HL-60 (cell line): Measurements from ENCODE around the gene CASP12.

ENCODE experiments used
- DNase-seq, 2 experiments: peaks; one replicate each; pipeline ENCODE4 v3.0.0-alpha.2; 2010 to 2020; ENCODE audit warnings: low read depth in 1 of 2, low spot score in 1 of 2
- H3K27ac ChIP-seq: fragments of 250-450 bp; sonication (Bioruptor Pico); replicated peaks from 2 replicates; pipeline ENCODE4 v1.5.1; 2020; ENCODE audit warnings: mild to moderate bottlenecking, moderate library complexity
- H3K27me3 ChIP-seq: fragments of 250-450 bp; sonication (Bioruptor Pico); 2 replicates; pipeline ENCODE4 v1.5.1; 2021; ENCODE audit warnings: mild to moderate bottlenecking, moderate library complexity; ENCODE audit not compliant: insufficient read depth, poor library complexity, severe bottlenecking
- H3K4me3 ChIP-seq: replicated peaks from 2 replicates; pipeline ENCODE4 v1.5.1; 2011; ENCODE audit warnings: mild to moderate bottlenecking, control low read depth, low read length; ENCODE audit not compliant: insufficient read depth
- GABPA ChIP-seq: IDR thresholded peaks from 2 replicates; pipeline ENCODE4 v1.6.1; 2012; ENCODE audit warnings: low read depth
- POLR2AphosphoS5 ChIP-seq: IDR thresholded peaks from 2 replicates; pipeline ENCODE4 v1.6.1; 2012; ENCODE audit warnings: low read depth
- REST ChIP-seq: IDR thresholded peaks from 2 replicates; pipeline ENCODE4 v1.6.1; 2012; ENCODE audit warnings: low read depth; ENCODE audit not compliant: insufficient replicate concordance
- SPI1 ChIP-seq: IDR thresholded peaks from 2 replicates; pipeline ENCODE4 v1.6.1; 2012; ENCODE audit warnings: low read depth, mild to moderate bottlenecking, borderline replicate concordance
- TF ChIP-seq, protein P1 (sequence below): IDR thresholded peaks from one replicate; pipeline ENCODE4 v1.5.1; 2011; ENCODE audit warnings: low read length, control low read depth, inconsistent platforms; ENCODE audit not compliant: insufficient read depth

CASP12 gene

GRCh38 chr11:104926771-104927611, 28.7 kb upstream of the CASP12 start:
- no peak overlapping the region for H3K27ac ChIP-seq
- H3K4me3 ChIP-seq, result no peak overlapping the region
- no peaks in the 10 kb centered on the region for H3K27me3 ChIP-seq
- no peak for DNase-seq
- TF ChIP-seq REST (no peak), POLR2AphosphoS5 (no peak), GABPA (no peak), SPI1 (no peak)
- TF ChIP-seq, protein P1, sequence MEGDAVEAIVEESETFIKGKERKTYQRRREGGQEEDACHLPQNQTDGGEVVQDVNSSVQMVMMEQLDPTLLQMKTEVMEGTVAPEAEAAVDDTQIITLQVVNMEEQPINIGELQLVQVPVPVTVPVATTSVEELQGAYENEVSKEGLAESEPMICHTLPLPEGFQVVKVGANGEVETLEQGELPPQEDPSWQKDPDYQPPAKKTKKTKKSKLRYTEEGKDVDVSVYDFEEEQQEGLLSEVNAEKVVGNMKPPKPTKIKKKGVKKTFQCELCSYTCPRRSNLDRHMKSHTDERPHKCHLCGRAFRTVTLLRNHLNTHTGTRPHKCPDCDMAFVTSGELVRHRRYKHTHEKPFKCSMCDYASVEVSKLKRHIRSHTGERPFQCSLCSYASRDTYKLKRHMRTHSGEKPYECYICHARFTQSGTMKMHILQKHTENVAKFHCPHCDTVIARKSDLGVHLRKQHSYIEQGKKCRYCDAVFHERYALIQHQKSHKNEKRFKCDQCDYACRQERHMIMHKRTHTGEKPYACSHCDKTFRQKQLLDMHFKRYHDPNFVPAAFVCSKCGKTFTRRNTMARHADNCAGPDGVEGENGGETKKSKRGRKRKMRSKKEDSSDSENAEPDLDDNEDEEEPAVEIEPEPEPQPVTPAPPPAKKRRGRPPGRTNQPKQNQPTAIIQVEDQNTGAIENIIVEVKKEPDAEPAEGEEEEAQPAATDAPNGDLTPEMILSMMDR, result no peak

DNA sequence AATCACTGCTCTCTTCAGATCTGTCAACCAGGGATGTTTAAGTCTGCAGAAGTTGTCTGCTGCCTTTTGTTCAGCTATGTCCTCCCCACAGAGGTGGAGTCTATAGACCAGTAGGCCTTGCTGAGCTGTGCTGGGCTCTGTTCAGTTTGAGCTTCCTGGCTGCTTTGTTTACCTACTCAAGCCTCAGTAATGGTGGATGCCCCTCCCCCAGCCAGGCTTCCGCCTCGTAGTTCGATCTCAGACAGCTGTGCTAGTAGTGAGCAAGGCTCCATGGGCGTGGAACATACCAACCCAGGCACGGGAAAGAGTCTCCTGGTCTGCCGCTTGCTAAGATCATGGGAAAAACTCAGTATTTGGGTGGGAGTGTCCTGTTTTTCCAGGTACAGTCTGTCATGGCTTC, 27.6 kb upstream of the CASP12 start:
- Histone ChIP-seq H3K27me3 (no peaks in the 10 kb centered on the region), H3K27ac (no peak overlapping the region), H3K4me3 (no peak overlapping the region)
- no peak for DNase-seq
- TF ChIP-seq SPI1 (no peak), POLR2AphosphoS5 (no peak), REST (no peak), GABPA (no peak)
- TF ChIP-seq, protein P1, result no peak

DNA sequence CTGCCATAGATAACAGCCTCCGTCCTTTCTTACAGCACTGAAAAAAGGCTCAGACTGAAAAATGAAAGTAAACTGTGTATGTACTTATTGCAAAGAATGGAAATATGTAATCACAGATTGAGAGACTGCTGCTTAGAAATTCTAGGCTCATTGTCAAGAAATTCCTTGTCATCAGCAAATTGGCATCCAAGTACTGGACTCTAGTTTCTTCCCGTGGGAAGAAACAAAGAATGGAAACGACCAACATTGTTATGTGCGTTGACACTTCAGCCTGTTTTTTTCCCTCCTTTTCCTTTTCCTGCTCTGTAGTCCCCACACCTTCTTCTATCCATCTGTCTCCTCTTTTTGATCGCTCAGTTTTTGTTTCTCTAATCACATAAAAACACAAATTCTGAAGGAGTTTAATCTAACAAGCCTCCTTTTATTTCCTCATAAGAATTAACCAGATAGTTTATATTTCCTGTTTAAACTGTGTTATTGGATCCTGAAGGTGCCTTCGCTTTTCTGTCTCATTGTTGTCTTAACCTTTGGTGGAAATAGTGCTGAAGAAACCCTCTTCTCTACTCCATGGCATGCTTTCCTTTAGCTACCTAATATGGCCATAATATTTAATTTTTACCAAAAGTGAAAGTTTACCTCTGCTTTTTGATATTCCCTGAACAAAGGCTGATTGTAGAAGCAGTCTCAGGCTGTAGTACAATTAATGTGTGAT, 20.0 kb upstream of the CASP12 start:
- no peaks in the 10 kb centered on the region for H3K27me3 ChIP-seq
- H3K4me3 ChIP-seq, result no peak overlapping the region
- TF ChIP-seq SPI1 (no peak), GABPA (no peak), POLR2AphosphoS5 (no peak), REST (no peak)
- TF ChIP-seq, protein P1, result no peak
- DNase-seq, result no peak
- no peak overlapping the region for H3K27ac ChIP-seq
